ENCODE data around the gene C1orf159. TPM values are rescaled to one million over a fixed set of nuclear protein-coding genes. Genes with fewer than 3 reads are reported as not detected.
A peak's percentile ranks its signal among the peaks of the same experiment; 100 is the strongest.

Gene C1orf159
- total and polyA plus RNA-seq, 9 of the 15 experiments (the other 6 are each of a cell fraction or from before 2014, with no cell fraction given) = 0.28 to 54.9 (median 10.6) TPM

- TF ChIP-seq RREB1 (CRISPR knock-in tag; IDR thresholded peaks at IDR 0.05) (no peak), SMARCC2 (IDR thresholded peaks at IDR 0.05; ENCODE audit: low read depth) (no peak), SRSF3 (IDR thresholded peaks at IDR 0.05; ENCODE audit: insufficient read depth, low read length) (no peak), CTCFL (IDR thresholded peaks at IDR 0.05; ENCODE audit: borderline replicate concordance, insufficient read depth, low read depth, low read length, poor library complexity, severe bottlenecking) (peak; percentile 93), ZHX1 (conservative IDR thresholded peaks at IDR 0.05; ENCODE audit: low read length) (no peak)
These were observed 56.9 kb downstream of the C1orf159 start (continued) for GRCh38 chr1:1058921-1059493.
